DOHH2 (cell line): ENCODE data around the gene BNIPL.

ENCODE experiments used
- EZH2phosphoT487 ChIP-seq: fragments of 200-600 bp; sonication (generic); IDR thresholded peaks from 2 replicates; pipeline ENCODE4 v1.6.1; 2017; ENCODE audit warnings: borderline replicate concordance, mild to moderate bottlenecking, antibody characterized with exemption, low read length, moderate library complexity, mixed read lengths
- TF ChIP-seq, protein P1 (sequence below): fragments of 200-600 bp; sonication (generic); IDR thresholded peaks from one replicate; pipeline ENCODE4 v1.5.1; 2014; ENCODE audit warnings: antibody characterized with exemption, mild to moderate bottlenecking, low read depth, low read length; ENCODE audit not compliant: poor library complexity, severe bottlenecking

DNA sequence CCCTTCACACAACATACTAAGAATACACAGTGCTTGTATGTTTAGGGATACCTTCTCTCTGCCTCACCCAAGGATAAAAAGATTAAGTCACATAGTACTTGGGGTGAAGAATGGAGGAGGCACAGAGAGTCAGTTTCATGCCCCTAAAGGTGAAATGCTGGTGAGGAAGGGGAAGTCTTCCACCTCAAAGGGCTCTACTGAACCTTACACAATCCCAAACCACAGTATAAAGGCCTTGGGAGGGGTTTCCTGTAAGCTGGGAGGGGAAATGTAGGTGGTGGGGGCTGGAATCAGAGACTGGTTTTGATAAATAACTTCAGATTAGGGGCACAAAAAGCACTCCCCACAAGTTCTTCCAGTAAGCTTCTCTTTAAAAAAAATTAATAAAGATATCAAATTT lies 33.2 kb upstream of the BNIPL start:
- TF ChIP-seq EZH2phosphoT487 = no peak
- TF ChIP-seq, protein P1, sequence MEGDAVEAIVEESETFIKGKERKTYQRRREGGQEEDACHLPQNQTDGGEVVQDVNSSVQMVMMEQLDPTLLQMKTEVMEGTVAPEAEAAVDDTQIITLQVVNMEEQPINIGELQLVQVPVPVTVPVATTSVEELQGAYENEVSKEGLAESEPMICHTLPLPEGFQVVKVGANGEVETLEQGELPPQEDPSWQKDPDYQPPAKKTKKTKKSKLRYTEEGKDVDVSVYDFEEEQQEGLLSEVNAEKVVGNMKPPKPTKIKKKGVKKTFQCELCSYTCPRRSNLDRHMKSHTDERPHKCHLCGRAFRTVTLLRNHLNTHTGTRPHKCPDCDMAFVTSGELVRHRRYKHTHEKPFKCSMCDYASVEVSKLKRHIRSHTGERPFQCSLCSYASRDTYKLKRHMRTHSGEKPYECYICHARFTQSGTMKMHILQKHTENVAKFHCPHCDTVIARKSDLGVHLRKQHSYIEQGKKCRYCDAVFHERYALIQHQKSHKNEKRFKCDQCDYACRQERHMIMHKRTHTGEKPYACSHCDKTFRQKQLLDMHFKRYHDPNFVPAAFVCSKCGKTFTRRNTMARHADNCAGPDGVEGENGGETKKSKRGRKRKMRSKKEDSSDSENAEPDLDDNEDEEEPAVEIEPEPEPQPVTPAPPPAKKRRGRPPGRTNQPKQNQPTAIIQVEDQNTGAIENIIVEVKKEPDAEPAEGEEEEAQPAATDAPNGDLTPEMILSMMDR = no peak
